Liver (tissue), 9 donors: ENCODE results near the gene TOX2. TPM values are rescaled to one million over a fixed set of nuclear protein-coding genes. Genes with fewer than 3 reads are reported as not detected.

ENCODE experiments used
- DNase-seq: peaks from one replicate; pipeline ENCODE4 v3.0.0-alpha.2; 2017; ENCODE audit warnings: low spot score
- H3K27ac ChIP-seq, 2 donors: one replicate each; pipeline ENCODE4 v1.7.0; 2013; ENCODE audit warnings: inconsistent platforms in 2 of 2, low read length in 2 of 2, control low read depth in 1 of 2, low read depth in 1 of 2, mild to moderate bottlenecking in 1 of 2
- H3K27me3 ChIP-seq, 4 donors: one replicate each; pipeline versions ENCODE4 v1.6.1 to v1.7.0; 2013; ENCODE audit warnings: low read length in 3 of 4, inconsistent platforms in 1 of 4, mild to moderate bottlenecking in 1 of 4, moderate library complexity in 1 of 4; ENCODE audit not compliant: control insufficient read depth in 4 of 4, insufficient read depth in 4 of 4
- H3K36me3 ChIP-seq, 4 donors: one replicate each; pipeline versions ENCODE4 v1.6.1 to v1.7.0; 2013; ENCODE audit warnings: low read length in 3 of 4, mild to moderate bottlenecking in 3 of 4, low read depth in 1 of 4, moderate library complexity in 1 of 4; ENCODE audit not compliant: control insufficient read depth in 4 of 4, insufficient read depth in 3 of 4
- H3K4me1 ChIP-seq, 4 donors: one replicate each; pipeline versions ENCODE4 v1.6.1 to v1.7.0; 2013; ENCODE audit warnings: low read length in 3 of 4, mild to moderate bottlenecking in 3 of 4, moderate library complexity in 1 of 4; ENCODE audit not compliant: control insufficient read depth in 4 of 4, insufficient read depth in 4 of 4
- H3K4me3 ChIP-seq, 3 donors: one replicate each; pipeline versions ENCODE4 v1.6.1 to v1.7.0; 2013; ENCODE audit warnings: low read length in 3 of 3, control low read depth in 1 of 3, low read depth in 1 of 3, mild to moderate bottlenecking in 1 of 3
- H3K9ac ChIP-seq, 2 donors: one replicate each; pipeline ENCODE4 v1.7.0; 2013; ENCODE audit warnings: low read length in 2 of 2, mild to moderate bottlenecking in 2 of 2, moderate library complexity in 2 of 2, control low read depth in 1 of 2, low read depth in 1 of 2
- H3K9me3 ChIP-seq, 4 donors: one replicate each; pipeline versions ENCODE4 v1.6.1 to v1.7.0; 2013; ENCODE audit warnings: low read length in 3 of 4; ENCODE audit not compliant: control insufficient read depth in 4 of 4
- CTCF ChIP-seq: fragments of 150-350 bp; IDR thresholded peaks from 2 replicates; pipeline ENCODE4 v1.5.1; 2017; ENCODE audit warnings: improper control_type of control experiment, low read depth, low read length; ENCODE audit not compliant: missing input control
- EGR1 ChIP-seq, 2 donors: IDR thresholded peaks; 2 replicates each; pipeline ENCODE4 v1.6.1; 2016 to 2018; ENCODE audit warnings: antibody characterized with exemption in 2 of 2, low read depth in 2 of 2
- FOXA1 ChIP-seq: IDR thresholded peaks from 2 replicates; pipeline ENCODE4 v1.6.1; 2016; ENCODE audit warnings: antibody characterized with exemption
- FOXA2 ChIP-seq: IDR thresholded peaks from 2 replicates; pipeline ENCODE4 v1.6.1; 2016; ENCODE audit warnings: antibody characterized with exemption
- GABPA ChIP-seq, 2 donors: IDR thresholded peaks in 1 of 2; conservative IDR thresholded peaks in 1 of 2; 2 replicates each; pipeline ENCODE4 v1.6.1; 2016; ENCODE audit warnings: antibody characterized with exemption in 2 of 2, mild to moderate bottlenecking in 1 of 2, moderate library complexity in 1 of 2
- HNF4A ChIP-seq, 2 donors: conservative IDR thresholded peaks; 2 replicates each; pipeline ENCODE4 v1.6.1; 2016; ENCODE audit warnings: antibody characterized with exemption in 2 of 2, mild to moderate bottlenecking in 2 of 2
- HNF4G ChIP-seq: IDR thresholded peaks from 2 replicates; pipeline ENCODE4 v1.6.1; 2016; ENCODE audit warnings: antibody characterized with exemption
- JUND ChIP-seq, 2 donors: IDR thresholded peaks; 2 replicates each; pipeline ENCODE4 v1.6.1; 2016; ENCODE audit warnings: antibody characterized with exemption in 2 of 2
- MAX ChIP-seq: IDR thresholded peaks from 2 replicates; pipeline ENCODE4 v1.6.1; 2016; ENCODE audit warnings: antibody characterized with exemption
- NR2F2 ChIP-seq: IDR thresholded peaks from 2 replicates; pipeline ENCODE4 v1.6.1; 2016; ENCODE audit warnings: antibody characterized with exemption
- RAD21 ChIP-seq, 2 donors: IDR thresholded peaks; 2 replicates each; pipeline ENCODE4 v1.6.1; 2016; ENCODE audit warnings: antibody characterized with exemption in 2 of 2, mild to moderate bottlenecking in 2 of 2
- RXRA ChIP-seq, 2 donors: IDR thresholded peaks; 2 replicates each; pipeline ENCODE4 v1.6.1; 2017 to 2018; ENCODE audit warnings: antibody characterized with exemption in 2 of 2, mild to moderate bottlenecking in 1 of 2
- SP1 ChIP-seq: IDR thresholded peaks from 2 replicates; pipeline ENCODE4 v1.6.1; 2018; ENCODE audit warnings: antibody characterized with exemption, mild to moderate bottlenecking
- TAF1 ChIP-seq: conservative IDR thresholded peaks from 2 replicates; pipeline ENCODE4 v1.6.1; 2016; ENCODE audit warnings: antibody characterized with exemption, mild to moderate bottlenecking
- YY1 ChIP-seq: IDR thresholded peaks from 2 replicates; pipeline ENCODE4 v1.6.1; 2016; ENCODE audit warnings: antibody characterized with exemption, mild to moderate bottlenecking
- WGBS: extraction: QIAGEN DNeasy Blood & Tissue Kit; methylation state at CpG from one replicate; pipeline ENCODE4 v1.1.7; 2013; 5-methylcytosine and 5-hydroxymethylcytosine counted together
- polyA plus RNA-seq, 2 donors: library from polyadenylated mRNA; stranded (reverse) in 1 of 2; unstranded in 1 of 2; fragments of 200-250 nt in 1 of 2; fragments of >200 nt in 1 of 2; fragmentation: Nextera tagmentation in 1 of 2; extraction: Ambion mirVana in 1 of 2; gene quantifications; one replicate each; pipeline versions ENCODE4 v1.2.1 to v1.2.3, GENCODE V29; 2013 to 2015
- total RNA-seq, 2 donors: library from RNA; depleted of rRNA; stranded (reverse); fragments of >200 nt; gene quantifications; one replicate each; pipeline ENCODE4 v1.2.3, GENCODE V29; 2014
- TF ChIP-seq, protein P1 (sequence below): IDR thresholded peaks from 2 replicates; pipeline ENCODE4 v1.6.1; 2016; ENCODE audit warnings: antibody characterized with exemption
- TF ChIP-seq, protein P2 (sequence below): IDR thresholded peaks from 2 replicates; pipeline ENCODE4 v1.6.1; 2016; ENCODE audit warnings: antibody characterized with exemption
- TF ChIP-seq, protein P3 (sequence below): IDR thresholded peaks from 2 replicates; pipeline ENCODE4 v1.6.1; 2016; ENCODE audit warnings: antibody characterized with exemption, mild to moderate bottlenecking
- donor health status: healthy.
- donor health status: healthy.
- donor health status: healthy.
- donor health status: healthy.
- donor health status: healthy.

Gene TOX2
- total and polyA plus RNA-seq, 4 donors: 0.33 to 2.7 (median 1.4) TPM

DNA sequence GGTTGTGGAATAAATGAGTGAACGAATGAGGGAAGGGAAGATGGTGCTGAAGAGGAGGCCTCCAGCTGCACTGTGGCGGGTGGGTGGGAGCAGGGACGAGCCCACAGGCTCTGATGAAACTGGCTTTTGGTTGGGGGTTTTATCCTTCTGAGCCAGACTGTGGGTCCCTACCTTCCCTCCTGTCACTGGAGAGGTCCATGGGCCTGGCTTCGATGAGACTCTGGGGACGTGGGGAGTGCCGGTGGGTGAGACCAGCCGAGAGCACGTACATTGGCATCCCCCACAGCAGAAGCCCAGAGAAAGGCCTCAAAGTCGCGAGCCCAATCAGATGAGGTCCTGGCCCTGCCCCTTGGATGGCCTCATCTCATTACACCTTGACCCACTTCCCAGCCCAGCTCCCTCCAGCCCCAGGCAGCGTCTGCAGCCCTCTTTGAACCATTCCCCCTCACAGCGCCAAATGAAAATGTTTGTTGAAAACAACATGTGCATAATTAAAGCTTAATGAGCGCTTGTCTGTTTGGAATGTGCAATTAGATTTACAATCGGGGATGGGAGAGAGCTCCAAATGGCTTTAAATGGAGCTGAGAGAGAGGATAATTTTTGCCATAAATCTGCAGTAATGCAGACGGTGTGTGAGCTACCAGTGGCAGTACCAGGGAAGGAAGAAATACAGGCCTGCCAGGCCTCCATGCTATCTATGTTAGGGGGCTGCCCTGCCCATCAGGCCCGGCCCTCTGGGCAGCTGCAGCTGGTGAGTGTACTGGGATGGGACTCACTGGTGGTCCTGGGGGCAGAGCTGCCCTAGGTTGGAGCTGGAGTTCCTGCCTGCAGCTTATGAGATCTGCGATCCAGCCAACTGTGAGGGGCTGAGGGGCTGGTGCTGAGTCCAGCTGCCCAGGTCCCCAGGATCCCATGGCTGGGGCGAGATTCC lies 47.2 kb downstream of the TOX2 start:
- no peak overlapping the region for H3K9ac ChIP-seq
- no peaks in the 10 kb centered on the region for H3K36me3 ChIP-seq
- no peak overlapping the region for H3K27ac ChIP-seq
- 96% methylated on average over 18 of the region's 18 CpGs for WGBS
- no peaks in the 10 kb centered on the region for H3K9me3 ChIP-seq
- peaks cover 15 to 44% (median 31%) of the 10 kb centered on the region in 4 donors for H3K4me1 ChIP-seq
- TF ChIP-seq GABPA (IDR thresholded peaks at IDR 0.05 in 1 of 2, conservative IDR thresholded peaks at IDR 0.05 in 1 of 2) (no peak), EGR1 (IDR thresholded peaks at IDR 0.05; ENCODE audit: low read depth in 2 of 2) (no peak), YY1 (no peak), RAD21 (IDR thresholded peaks at IDR 0.05) (no peak), FOXA2 (no peak), HNF4G (no peak), TAF1 (no peak), JUND (IDR thresholded peaks at IDR 0.05) (no peak), SP1 (no peak), MAX (no peak), HNF4A (conservative IDR thresholded peaks at IDR 0.05) (no peak), FOXA1 (no peak), RXRA (IDR thresholded peaks at IDR 0.05) (no peak), NR2F2 (no peak), CTCF (no peak)
- TF ChIP-seq, protein P1, sequence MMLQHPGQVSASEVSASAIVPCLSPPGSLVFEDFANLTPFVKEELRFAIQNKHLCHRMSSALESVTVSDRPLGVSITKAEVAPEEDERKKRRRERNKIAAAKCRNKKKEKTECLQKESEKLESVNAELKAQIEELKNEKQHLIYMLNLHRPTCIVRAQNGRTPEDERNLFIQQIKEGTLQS: no peak
- TF ChIP-seq, protein P2, sequence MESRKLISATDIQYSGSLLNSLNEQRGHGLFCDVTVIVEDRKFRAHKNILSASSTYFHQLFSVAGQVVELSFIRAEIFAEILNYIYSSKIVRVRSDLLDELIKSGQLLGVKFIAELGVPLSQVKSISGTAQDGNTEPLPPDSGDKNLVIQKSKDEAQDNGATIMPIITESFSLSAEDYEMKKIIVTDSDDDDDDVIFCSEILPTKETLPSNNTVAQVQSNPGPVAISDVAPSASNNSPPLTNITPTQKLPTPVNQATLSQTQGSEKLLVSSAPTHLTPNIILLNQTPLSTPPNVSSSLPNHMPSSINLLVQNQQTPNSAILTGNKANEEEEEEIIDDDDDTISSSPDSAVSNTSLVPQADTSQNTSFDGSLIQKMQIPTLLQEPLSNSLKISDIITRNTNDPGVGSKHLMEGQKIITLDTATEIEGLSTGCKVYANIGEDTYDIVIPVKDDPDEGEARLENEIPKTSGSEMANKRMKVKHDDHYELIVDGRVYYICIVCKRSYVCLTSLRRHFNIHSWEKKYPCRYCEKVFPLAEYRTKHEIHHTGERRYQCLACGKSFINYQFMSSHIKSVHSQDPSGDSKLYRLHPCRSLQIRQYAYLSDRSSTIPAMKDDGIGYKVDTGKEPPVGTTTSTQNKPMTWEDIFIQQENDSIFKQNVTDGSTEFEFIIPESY: no peak
- TF ChIP-seq, protein P3, sequence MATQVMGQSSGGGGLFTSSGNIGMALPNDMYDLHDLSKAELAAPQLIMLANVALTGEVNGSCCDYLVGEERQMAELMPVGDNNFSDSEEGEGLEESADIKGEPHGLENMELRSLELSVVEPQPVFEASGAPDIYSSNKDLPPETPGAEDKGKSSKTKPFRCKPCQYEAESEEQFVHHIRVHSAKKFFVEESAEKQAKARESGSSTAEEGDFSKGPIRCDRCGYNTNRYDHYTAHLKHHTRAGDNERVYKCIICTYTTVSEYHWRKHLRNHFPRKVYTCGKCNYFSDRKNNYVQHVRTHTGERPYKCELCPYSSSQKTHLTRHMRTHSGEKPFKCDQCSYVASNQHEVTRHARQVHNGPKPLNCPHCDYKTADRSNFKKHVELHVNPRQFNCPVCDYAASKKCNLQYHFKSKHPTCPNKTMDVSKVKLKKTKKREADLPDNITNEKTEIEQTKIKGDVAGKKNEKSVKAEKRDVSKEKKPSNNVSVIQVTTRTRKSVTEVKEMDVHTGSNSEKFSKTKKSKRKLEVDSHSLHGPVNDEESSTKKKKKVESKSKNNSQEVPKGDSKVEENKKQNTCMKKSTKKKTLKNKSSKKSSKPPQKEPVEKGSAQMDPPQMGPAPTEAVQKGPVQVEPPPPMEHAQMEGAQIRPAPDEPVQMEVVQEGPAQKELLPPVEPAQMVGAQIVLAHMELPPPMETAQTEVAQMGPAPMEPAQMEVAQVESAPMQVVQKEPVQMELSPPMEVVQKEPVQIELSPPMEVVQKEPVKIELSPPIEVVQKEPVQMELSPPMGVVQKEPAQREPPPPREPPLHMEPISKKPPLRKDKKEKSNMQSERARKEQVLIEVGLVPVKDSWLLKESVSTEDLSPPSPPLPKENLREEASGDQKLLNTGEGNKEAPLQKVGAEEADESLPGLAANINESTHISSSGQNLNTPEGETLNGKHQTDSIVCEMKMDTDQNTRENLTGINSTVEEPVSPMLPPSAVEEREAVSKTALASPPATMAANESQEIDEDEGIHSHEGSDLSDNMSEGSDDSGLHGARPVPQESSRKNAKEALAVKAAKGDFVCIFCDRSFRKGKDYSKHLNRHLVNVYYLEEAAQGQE: no peak
- no peaks in the 10 kb centered on the region for H3K27me3 ChIP-seq
- H3K4me3 ChIP-seq: no peak overlapping the region
- no peak for DNase-seq
